ENCODE measurements around the gene TRAPPC3. TPM values are rescaled to one million over a fixed set of nuclear protein-coding genes. Genes with fewer than 3 reads are reported as not detected.

The TRAPPC3 gene
- total RNA-seq, 1 donor from 2014 or later = 74.4 TPM

DNA sequence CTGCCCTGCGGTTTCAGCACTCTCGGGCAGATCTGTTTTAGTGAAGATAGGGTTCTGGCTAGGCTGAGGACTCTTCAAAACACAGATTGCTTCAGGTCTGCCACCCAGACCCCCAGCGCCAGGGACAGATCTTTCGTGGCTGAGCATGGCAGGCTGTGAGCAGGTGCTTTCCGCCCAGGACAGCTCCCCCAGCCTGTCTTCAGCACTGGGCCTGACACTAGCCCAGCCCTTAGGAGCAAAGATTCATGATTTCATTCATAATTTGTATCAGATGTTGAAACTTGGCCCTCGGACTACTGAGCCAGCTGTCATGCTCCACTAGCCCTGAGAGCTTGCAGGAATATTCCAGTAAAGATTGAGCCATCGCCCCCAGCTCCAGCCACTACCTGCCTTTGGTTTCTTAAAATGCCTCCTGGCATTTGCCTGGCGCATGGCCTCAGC lies 54.6 kb downstream of the TRAPPC3 start:
- intact Hi-C loops (cut with micrococcal nuclease) = no loop called here
- peaks cover 22% of the 10 kb centered on the region for H3K36me3 Mint-ChIP-seq (ENCODE audit: low read depth)
- H3K4me3 Mint-ChIP-seq = no peak overlapping the region
- no peak for DNase-seq (ENCODE audit: low spot score)
- H3K27me3 Mint-ChIP-seq (ENCODE audit: insufficient read depth) = no peaks in the 10 kb centered on the region
- peaks cover 16% of the 10 kb centered on the region for H3K4me1 Mint-ChIP-seq (ENCODE audit: low read depth)
- H3K27ac Mint-ChIP-seq = no peak overlapping the region
- H3K9me3 Mint-ChIP-seq = no peaks in the 10 kb centered on the region

DNA sequence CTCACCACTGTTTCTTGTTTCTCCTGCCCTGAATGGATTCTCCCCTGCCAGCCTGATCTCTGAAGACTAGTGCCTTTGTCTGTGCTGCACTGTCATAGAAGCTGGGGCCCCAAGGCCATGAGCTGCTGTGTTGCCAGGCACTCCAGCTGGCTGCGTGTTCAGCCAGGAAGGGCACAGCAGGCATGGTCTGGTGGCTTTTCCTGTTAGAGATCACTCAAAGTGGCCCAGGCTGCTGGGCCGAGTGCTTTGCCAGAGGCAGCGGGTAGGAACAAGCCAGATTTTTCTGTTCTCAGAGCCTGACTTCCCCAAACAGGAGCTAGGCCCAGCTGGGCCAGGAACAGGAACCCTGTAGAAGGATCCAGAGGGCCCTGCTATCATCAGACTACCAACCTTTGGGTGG lies 55.4 kb downstream of the TRAPPC3 start:
- no peak overlapping the region for H3K4me3 Mint-ChIP-seq
- no peaks in the 10 kb centered on the region for H3K27me3 Mint-ChIP-seq (ENCODE audit: insufficient read depth)
- intact Hi-C loops (cut with micrococcal nuclease) = no loop called here
- H3K9me3 Mint-ChIP-seq = no peaks in the 10 kb centered on the region
- H3K36me3 Mint-ChIP-seq (ENCODE audit: low read depth) = peaks cover 26% of the 10 kb centered on the region
- DNase-seq (ENCODE audit: low spot score) = no peak
- no peak overlapping the region for H3K27ac Mint-ChIP-seq
- H3K4me1 Mint-ChIP-seq (ENCODE audit: low read depth) = peaks cover 20% of the 10 kb centered on the region

DNA sequence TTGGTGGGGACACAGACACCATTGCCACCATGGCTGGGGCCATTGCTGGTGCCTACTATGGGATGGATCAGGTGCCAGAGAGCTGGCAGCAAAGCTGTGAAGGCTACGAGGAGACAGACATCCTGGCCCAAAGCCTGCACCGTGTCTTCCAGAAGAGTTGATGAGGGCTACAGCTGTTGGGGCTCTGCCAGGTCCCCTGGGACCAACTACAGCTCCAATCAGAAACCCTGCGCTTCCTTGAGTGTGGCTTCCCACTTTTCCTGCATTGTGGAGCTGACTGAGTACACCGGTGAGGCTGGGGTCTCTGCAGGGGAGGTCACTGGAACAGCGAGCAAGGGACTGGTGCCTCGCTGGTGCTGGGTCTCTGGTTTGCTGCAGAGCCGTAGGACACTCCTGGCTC lies 56.1 kb downstream of the TRAPPC3 start:
- Mint-ChIP-seq H3K27me3 (ENCODE audit: insufficient read depth) (no peaks in the 10 kb centered on the region), H3K4me1 (ENCODE audit: low read depth) (peaks cover 20% of the 10 kb centered on the region), H3K4me3 (no peak overlapping the region), H3K9me3 (no peaks in the 10 kb centered on the region), H3K36me3 (ENCODE audit: low read depth) (peaks cover 26% of the 10 kb centered on the region), H3K27ac (no peak overlapping the region)
- no peak for DNase-seq (ENCODE audit: low spot score)
- intact Hi-C loops (cut with micrococcal nuclease) = no loop called here

DNA sequence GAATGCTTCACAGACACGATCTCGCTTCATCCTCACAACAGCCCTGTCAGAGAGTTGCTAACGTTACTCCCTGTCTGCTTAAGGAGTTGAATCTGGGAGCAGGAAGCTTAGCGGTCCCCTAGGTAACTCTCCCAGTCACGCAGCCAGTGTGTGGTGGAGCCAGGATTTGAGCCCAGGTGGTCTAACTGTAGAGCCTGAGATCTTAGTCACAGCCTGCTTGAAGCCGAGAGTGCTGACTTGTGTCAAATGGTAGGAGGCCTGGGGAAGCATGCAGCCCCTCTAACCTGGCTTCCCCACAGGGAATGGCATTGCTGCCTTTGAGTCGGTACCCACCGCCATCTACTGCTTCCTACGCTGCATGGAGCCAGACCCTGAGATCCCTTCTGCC lies 56.5 kb downstream of the TRAPPC3 start:
- Mint-ChIP-seq H3K9me3 (no peaks in the 10 kb centered on the region), H3K27ac (no peak overlapping the region), H3K4me3 (no peak overlapping the region), H3K36me3 (ENCODE audit: low read depth) (peaks cover 26% of the 10 kb centered on the region), H3K27me3 (ENCODE audit: insufficient read depth) (no peaks in the 10 kb centered on the region), H3K4me1 (ENCODE audit: low read depth) (peaks cover 20% of the 10 kb centered on the region)
- intact Hi-C loops (cut with micrococcal nuclease) = no loop called here
- no peak for DNase-seq (ENCODE audit: low spot score)

DNA sequence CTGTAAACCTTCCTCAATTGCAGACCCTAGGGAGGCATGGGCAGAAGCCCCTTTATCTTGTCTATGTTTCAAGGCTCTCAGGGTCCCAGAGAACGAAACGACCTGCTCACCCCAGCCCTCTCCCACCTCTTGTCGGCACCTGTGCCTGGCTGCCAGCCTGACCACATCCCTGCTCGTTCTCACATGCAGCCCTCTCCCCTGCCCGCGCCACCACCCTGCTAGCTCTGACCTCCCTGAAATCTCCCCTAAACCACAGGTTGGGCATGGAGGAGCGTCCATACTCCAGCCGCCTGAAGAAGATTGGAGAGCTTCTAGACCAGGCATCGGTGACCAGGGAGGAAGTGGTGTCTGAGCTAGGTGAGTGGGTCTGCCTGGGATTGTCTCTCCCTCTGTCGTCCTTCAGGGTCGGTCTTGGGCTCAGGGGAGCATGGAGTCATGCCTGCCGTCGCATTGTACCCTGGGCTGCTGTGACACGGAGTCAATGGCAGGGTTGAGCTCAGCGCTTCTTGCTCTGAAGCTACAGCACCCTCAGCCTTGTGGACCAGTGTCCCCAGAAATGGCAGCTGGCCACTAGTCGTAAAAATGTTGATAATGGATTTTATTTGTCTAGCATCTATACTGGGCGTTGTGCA lies 57.0 kb downstream of the TRAPPC3 start:
- peaks cover 26% of the 10 kb centered on the region for H3K36me3 Mint-ChIP-seq (ENCODE audit: low read depth)
- H3K27ac Mint-ChIP-seq = no peak overlapping the region
- DNase-seq (ENCODE audit: low spot score) = no peak

DNA sequence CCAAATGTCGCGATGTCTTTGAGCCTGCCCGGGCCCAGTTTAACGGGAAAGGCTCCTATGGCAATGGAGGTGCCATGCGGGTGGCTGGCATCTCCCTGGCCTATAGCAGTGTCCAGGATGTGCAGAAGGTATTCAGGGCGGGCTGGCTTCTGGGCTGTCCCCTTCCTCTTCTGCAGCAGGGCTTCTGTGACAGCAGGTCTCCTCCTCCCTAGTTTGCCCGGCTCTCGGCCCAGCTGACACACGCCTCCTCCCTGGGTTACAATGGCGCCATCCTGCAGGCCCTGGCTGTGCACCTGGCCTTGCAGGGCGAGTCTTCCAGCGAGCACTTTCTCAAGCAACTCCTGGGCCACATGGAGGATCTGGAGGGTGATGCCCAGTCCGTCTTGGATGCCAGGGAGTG lies 57.6 kb downstream of the TRAPPC3 start:
- intact Hi-C loops (cut with micrococcal nuclease) = no loop called here
- Mint-ChIP-seq H3K4me3 (peak overlapping the region; percentile 68), H3K9me3 (no peaks in the 10 kb centered on the region), H3K4me1 (ENCODE audit: low read depth) (peaks cover 20% of the 10 kb centered on the region), H3K27me3 (ENCODE audit: insufficient read depth) (no peaks in the 10 kb centered on the region), H3K36me3 (ENCODE audit: low read depth) (peaks cover 26% of the 10 kb centered on the region), H3K27ac (no peak overlapping the region)
- DNase-seq (ENCODE audit: low spot score) = no peak

More for the DNA sequence above, 57.0 kb downstream of the TRAPPC3 start:
- peaks cover 20% of the 10 kb centered on the region for H3K4me1 Mint-ChIP-seq (ENCODE audit: low read depth)
- H3K9me3 Mint-ChIP-seq = no peaks in the 10 kb centered on the region
- intact Hi-C loops (cut with micrococcal nuclease) = no loop called here
- H3K4me3 Mint-ChIP-seq = no peak overlapping the region
- H3K27me3 Mint-ChIP-seq (ENCODE audit: insufficient read depth) = no peaks in the 10 kb centered on the region

DNA sequence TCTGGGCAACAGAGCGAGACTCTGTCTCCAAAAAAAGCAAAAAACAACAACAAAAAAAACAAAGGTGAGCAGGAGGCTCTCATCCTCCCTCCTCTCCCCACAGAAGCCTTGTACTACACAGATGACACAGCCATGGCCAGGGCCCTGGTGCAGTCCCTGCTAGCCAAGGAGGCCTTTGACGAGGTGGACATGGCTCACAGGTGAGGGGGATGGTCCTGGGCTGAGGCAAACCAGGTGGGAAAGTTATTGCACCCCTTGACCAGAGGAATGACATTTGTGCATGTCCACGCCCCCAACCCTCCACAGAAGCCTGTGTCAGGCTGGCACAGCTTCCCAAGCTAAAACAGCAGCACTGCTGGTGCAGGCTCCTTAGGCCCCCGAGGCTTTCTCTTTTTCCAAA lies 58.1 kb downstream of the TRAPPC3 start:
- no peak for DNase-seq (ENCODE audit: low spot score)
- no peaks in the 10 kb centered on the region for H3K9me3 Mint-ChIP-seq
- H3K4me1 Mint-ChIP-seq (ENCODE audit: low read depth) = peaks cover 20% of the 10 kb centered on the region
- no peak overlapping the region for H3K27ac Mint-ChIP-seq
- intact Hi-C loops (cut with micrococcal nuclease) = no loop called here
- H3K27me3 Mint-ChIP-seq (ENCODE audit: insufficient read depth) = peaks cover 3% of the 10 kb centered on the region
- peaks cover 26% of the 10 kb centered on the region for H3K36me3 Mint-ChIP-seq (ENCODE audit: low read depth)
- peak overlapping the region; percentile 68 for H3K4me3 Mint-ChIP-seq

DNA sequence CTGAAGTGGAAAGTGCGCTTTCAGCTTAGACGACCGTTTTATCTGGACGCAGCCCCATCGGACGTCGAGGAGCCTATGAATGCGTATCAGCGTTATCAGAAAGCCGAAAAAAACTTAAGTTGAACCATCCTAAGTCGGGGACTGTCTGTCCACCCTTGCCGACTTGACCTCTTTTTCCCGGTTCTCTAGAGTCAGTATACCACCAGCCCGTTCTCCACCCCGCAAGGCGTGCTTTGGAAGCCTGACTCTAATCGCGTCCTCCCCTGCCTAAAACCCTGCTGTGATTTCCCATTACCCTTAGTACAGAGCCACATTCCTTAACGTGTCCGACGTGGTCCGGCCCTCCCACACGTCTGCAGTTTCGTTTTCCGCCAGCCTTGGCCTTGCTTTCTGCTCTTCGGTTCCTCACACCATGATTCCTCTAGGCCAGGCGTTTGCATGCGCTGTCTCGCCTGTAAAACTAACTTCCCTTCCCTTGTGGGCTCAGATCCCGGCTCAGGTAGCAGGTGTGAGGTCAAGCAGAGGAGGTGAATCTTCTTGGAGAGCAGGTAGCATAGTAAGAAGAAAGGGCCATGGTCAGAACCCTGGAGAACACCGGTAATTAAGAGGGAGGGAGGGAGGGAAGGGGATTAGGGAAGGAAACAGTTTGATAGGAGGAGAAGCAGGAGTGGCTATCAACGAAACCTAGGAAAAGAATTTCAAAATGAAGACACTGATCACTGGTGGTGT lies 59.7 kb downstream of the TRAPPC3 start:
- H3K36me3 Mint-ChIP-seq (ENCODE audit: low read depth) = peaks cover 26% of the 10 kb centered on the region
- H3K4me3 Mint-ChIP-seq = peak overlapping the region; percentile 97

DNA sequence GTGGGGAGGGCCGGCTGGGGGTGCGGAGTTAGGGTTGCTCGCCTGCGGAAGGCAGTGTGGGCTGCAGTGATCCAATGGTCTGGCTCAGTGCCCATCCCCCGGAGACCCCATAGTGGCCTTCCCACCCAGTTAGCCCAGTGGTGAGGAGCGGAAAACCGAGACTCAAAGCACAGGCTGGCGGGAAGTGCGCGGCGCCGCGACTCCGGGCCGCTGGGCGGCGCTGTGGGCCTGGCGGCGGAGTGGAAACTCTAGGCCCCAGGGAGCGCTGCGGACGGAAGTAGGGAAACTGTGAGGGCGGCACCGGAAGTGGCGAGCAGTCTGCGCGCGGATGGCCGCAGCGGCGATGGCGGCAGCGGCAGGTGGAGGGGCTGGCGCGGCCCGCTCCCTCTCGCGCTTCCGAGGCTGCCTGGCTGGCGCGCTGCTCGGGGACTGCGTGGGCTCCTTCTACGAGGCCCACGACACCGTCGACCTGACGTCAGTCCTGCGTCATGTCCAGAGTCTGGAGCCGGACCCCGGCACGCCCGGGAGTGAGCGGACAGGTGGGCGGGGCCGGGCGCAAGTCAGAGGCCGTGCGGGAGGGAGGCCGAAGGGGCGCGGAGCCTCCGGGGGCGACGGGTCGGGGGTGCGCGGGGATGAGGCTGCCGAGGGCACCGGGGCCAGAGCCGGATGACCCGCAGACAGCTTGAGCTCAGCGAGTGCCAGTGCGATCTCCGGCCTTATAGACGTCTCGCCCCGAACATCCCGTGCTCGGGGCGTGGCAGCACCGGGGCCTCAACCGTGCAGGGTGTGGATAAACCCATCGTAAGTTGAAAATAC lies 60.5 kb downstream of the TRAPPC3 start, which contains the start of gene ADPRS:
ADPRS (plus strand) TSS at position 316 of the 816 bp plus-strand sequence; CDS start at position 329, 13 bp downstream.
- intact Hi-C loops (cut with micrococcal nuclease) = loop anchor here (1.0 to 5.0 kb wide), 8 partner anchors 61 to 362 kb away; partner anchors contain the start of genes AGO1, AGO3, LSM10 and OSCP1
- Mint-ChIP-seq H3K36me3 (ENCODE audit: low read depth) (peaks cover 26% of the 10 kb centered on the region), H3K27ac (peak within 1 kb of the TSS; percentile 96), H3K27me3 (ENCODE audit: insufficient read depth) (peaks cover 7% of the 10 kb centered on the region), H3K9me3 (no peaks in the 10 kb centered on the region), H3K4me3 (peak within 1 kb of the TSS; percentile 97), H3K4me1 (ENCODE audit: low read depth) (peaks cover 20% of the 10 kb centered on the region)
- peak; percentile 88 for DNase-seq (ENCODE audit: low spot score)

More for the DNA sequence above, 59.7 kb downstream of the TRAPPC3 start:
- no peak for DNase-seq (ENCODE audit: low spot score)
- peaks cover 20% of the 10 kb centered on the region for H3K4me1 Mint-ChIP-seq (ENCODE audit: low read depth)
- no peaks in the 10 kb centered on the region for H3K9me3 Mint-ChIP-seq
- peaks cover 6% of the 10 kb centered on the region for H3K27me3 Mint-ChIP-seq (ENCODE audit: insufficient read depth)
- H3K27ac Mint-ChIP-seq = peak overlapping the region; percentile 96
- intact Hi-C loops (cut with micrococcal nuclease) = loop anchor here (1.0 to 5.0 kb wide), 3 partner anchors 193 to 298 kb away; partner anchors contain the start of genes AGO1 and STK40

DNA sequence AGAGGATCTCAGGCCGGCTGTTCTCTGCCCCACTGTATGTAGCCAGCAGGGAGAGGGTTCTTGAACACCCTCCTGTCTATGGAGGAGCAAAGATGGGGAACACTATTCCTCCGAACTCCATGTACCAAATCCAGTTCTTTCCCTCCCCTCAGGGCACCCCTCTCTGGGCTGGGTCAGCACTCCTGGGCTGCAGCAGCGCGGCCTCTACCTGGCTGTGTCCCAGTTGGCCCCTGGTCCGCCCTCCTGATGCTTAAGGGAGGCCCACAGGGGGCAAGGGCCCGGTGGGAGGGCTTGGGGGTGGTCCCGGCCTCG lies 61.1 kb downstream of the TRAPPC3 start:
- Mint-ChIP-seq H3K27ac (peak overlapping the region; percentile 75), H3K27me3 (ENCODE audit: insufficient read depth) (peaks cover 11% of the 10 kb centered on the region), H3K9me3 (no peaks in the 10 kb centered on the region), H3K36me3 (ENCODE audit: low read depth) (peaks cover 24% of the 10 kb centered on the region), H3K4me3 (peak overlapping the region; percentile 26), H3K4me1 (ENCODE audit: low read depth) (peaks cover 20% of the 10 kb centered on the region)
- no peak for DNase-seq (ENCODE audit: low spot score)
- intact Hi-C loops (cut with micrococcal nuclease) = loop anchor here (1.0 to 5.0 kb wide), 7 partner anchors 61 to 362 kb away; partner anchors contain the start of genes AGO3, LSM10, OSCP1 and STK40

DNA sequence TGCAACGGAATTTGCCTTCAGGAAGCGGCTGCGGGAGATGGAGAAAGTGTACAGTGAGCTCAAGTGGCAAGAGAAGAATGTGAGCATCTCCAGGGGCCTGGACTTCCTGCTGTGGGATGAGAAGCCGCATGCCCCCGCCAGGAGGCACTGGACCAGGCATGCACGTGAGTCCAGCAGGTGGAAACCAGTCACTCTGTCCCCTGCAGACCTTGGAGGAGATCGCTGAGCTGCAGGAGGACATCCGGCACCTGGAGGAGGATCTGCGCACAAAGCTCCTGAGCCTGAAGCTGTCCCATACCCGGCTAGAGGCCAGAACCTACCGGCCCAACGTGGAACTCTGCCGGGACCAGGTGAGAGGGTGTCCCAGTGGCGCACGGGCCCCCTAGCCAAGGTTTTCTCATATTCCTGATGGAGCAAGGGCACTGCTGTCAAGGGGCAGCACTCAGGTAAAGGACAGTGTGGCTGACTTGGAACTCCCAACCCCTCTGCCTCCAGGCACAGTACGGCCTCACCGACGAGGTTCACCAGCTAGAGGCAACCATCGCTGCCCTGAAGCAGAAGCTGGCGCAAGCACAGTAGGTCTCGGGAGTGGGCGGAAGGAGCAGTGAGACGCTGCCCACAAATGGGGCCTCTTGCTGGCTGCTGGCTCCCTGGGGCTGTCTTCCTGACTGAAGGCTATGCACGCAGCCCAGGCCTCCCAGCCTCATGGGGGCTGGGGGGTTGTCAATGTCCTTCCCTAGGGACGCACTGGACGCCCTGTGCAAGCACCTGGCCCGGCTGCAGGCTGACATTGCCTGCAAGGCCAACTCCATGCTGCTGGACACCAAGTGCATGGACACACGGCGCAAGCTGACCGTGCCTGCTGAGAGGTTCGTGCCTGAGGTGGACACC lies 61.8 kb downstream of the TRAPPC3 start:
- Mint-ChIP-seq H3K4me3 (peak overlapping the region; percentile 59), H3K9me3 (no peaks in the 10 kb centered on the region), H3K4me1 (ENCODE audit: low read depth) (peaks cover 20% of the 10 kb centered on the region), H3K27me3 (ENCODE audit: insufficient read depth) (peaks cover 13% of the 10 kb centered on the region), H3K36me3 (ENCODE audit: low read depth) (peaks cover 18% of the 10 kb centered on the region), H3K27ac (peak overlapping the region; percentile 73)
- intact Hi-C loops (cut with micrococcal nuclease) = loop anchor here (1.0 to 5.0 kb wide), 7 partner anchors 62 to 363 kb away; partner anchors contain the start of genes AGO3, LSM10, OSCP1 and STK40
- no peak for DNase-seq (ENCODE audit: low spot score)

Data from activated T-helper 1 cell treated with anti-CD3 and anti-CD28 coated beads, Interleukin-12 subunit alpha, Interleukin-12 subunit beta, Interleukin-2, Interleukin-4 antibody, amounts not matched to agents 30 ng/mL and 10 ng/mL and 1 ng/mL, durations not matched to agents 14 hours and 24 hours and 36 hours (primary cell).